Caco-2 (cell line): ENCODE results near the gene GRIA3. TPM values are rescaled to one million over a fixed set of nuclear protein-coding genes. Genes with fewer than 3 reads are reported as not detected.
"Not testable (repeated sequence)": the region's sequence is repeated elsewhere in the genome, so short reads cannot be mapped to it uniquely, and the experiment has no call there.

Experiments
- BruUV-seq: library from RNA; stranded (reverse); fragments of 400-500 nt; replicated peaks from 2 replicates; lab custom pipeline; 2021; lab: Mats Ljungman, UMichigan
- CTCF ChIA-PET: fragments of 300-600 bp; sonication (Branson Sonifier 250); formaldehyde crosslinking; loops from one replicate; lab custom pipeline; 2022; ENCODE audit warnings: antibody characterized with exemption; lab: Charles Lee
- POLR2A ChIA-PET: fragments of 300-600 bp; sonication (Branson Sonifier 250); formaldehyde crosslinking; loops from one replicate; lab custom pipeline; 2022; ENCODE audit warnings: antibody characterized with exemption; lab: Charles Lee
- DNase-seq, 2 experiments: peaks; one replicate each; pipeline versions ENCODE4 v3.0.0 to v3.0.0-alpha.2; 2020 to 2022
- H3K27me3 ChIP-seq: replicated peaks from 2 replicates; pipeline ENCODE4 v1.6.0; 2011; ENCODE audit warnings: low read length; ENCODE audit not compliant: control insufficient read depth, insufficient read depth
- H3K36me3 ChIP-seq: 2 replicates; pipeline ENCODE4 v1.5.1; 2011; ENCODE audit warnings: low read length; ENCODE audit not compliant: control insufficient read depth, insufficient read depth
- H3K4me1 ChIP-seq: fragments of 250-450 bp; sonication (Bioruptor Pico); 2 replicates; pipeline ENCODE4 v1.5.1; 2020; ENCODE audit warnings: mild to moderate bottlenecking
- H3K4me3 ChIP-seq: 2 replicates; pipeline ENCODE4 v1.5.1; 2011; ENCODE audit warnings: low read depth, mild to moderate bottlenecking, control low read depth, low read length
- H3K9me3 ChIP-seq: fragments of 250-450 bp; sonication (Bioruptor Pico); 2 replicates; pipeline ENCODE4 v1.5.1; 2020; ENCODE audit warnings: mild to moderate bottlenecking, moderate library complexity
- H3K27ac Mint-ChIP-seq: one replicate; pipeline ENCODE4 v1.8.0; 2022; ENCODE audit warnings: mixed read lengths; ENCODE audit not compliant: unreplicated experiment
- H3K27me3 Mint-ChIP-seq: one replicate; pipeline ENCODE4 v1.8.0; 2022; ENCODE audit warnings: mixed read lengths; ENCODE audit not compliant: insufficient read depth, unreplicated experiment
- H3K36me3 Mint-ChIP-seq: one replicate; pipeline ENCODE4 v1.8.0; 2022; ENCODE audit warnings: mild to moderate bottlenecking, mixed read lengths; ENCODE audit not compliant: insufficient read depth, unreplicated experiment
- H3K4me1 Mint-ChIP-seq: one replicate; pipeline ENCODE4 v1.8.0; 2022; ENCODE audit warnings: low read depth, mixed read lengths; ENCODE audit not compliant: unreplicated experiment
- H3K4me3 Mint-ChIP-seq: one replicate; pipeline ENCODE4 v1.8.0; 2022; ENCODE audit warnings: mild to moderate bottlenecking, moderate library complexity, mixed read lengths; ENCODE audit not compliant: unreplicated experiment
- H3K9me3 Mint-ChIP-seq: one replicate; pipeline ENCODE4 v1.8.0; 2022; ENCODE audit warnings: mixed read lengths; ENCODE audit not compliant: unreplicated experiment
- CTCF ChIP-seq, 2 experiments: fragments of 200-600 bp in 1 of 2; IDR thresholded peaks; 1 replicate in 1 of 2; 2 replicates in 1 of 2; pipeline versions ENCODE4 v1.5.1 to v1.8.0; 2011 to 2022; ENCODE audit warnings: antibody characterized with exemption in 1 of 2, control low read depth in 1 of 2, inconsistent platforms in 1 of 2, low read depth in 1 of 2, low read length in 1 of 2, mild to moderate bottlenecking in 1 of 2, moderate library complexity in 1 of 2; ENCODE audit not compliant: insufficient read depth in 1 of 2, severe bottlenecking in 1 of 2, unreplicated experiment in 1 of 2
- intact Hi-C: fragments of 100-400 bp; cut with micrococcal nuclease; formaldehyde crosslinking; loops from one replicate; pipeline ENCODE4 v1.10.0; 2022; ENCODE audit not compliant: unreplicated experiment
- total RNA-seq: library from RNA; stranded (reverse); gene quantifications from 2 replicates; pipeline ENCODE4 v1.2.3, GENCODE V29; 2022

Gene GRIA3
- total RNA-seq, 1 experiment from 2014 or later: not detected

DNA sequence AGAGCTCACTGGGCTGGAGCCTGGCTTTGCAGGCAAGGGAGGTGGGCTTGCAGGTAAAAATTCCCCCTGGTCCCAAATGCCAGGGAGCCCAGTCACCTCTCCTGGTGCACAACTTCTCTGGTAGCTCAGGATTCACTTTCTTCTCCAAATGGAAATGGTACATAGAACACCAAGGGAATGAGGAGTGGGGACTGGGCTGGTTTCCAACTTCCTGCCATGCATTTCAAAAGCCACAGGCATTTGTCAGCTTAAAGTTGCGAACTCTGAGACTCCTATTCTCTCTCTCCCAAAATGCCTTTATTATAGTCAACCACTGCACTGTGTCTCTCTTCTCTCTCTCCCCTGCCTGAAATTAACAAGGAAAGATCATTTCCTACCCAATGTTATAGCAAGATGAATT is 177.3 kb downstream of the GRIA3 start:
- TF ChIP-seq CTCF (IDR thresholded peaks at IDR 0.05; ENCODE audit: insufficient read depth in 1 of 2, low read depth in 1 of 2, low read length in 1 of 2, severe bottlenecking in 1 of 2, unreplicated experiment in 1 of 2): no peak
- BruUV-seq: no TSS peak
- intact Hi-C loops: no loop called here
- no peaks in the 10 kb centered on the region for H3K4me1 Mint-ChIP-seq
- CTCF ChIA-PET: no interaction called here
- Histone ChIP-seq H3K27me3 (no peaks in the 10 kb centered on the region), H3K36me3 (no peaks in the 10 kb centered on the region), H3K4me3 (no peak overlapping the region), H3K4me1 (peaks cover 2% of the 10 kb centered on the region; the same call in 1 of the 2 replicates), H3K9me3 (no peaks in the 10 kb centered on the region)
- H3K36me3 Mint-ChIP-seq: no peaks in the 10 kb centered on the region
- H3K9me3 Mint-ChIP-seq: peaks cover 9% of the 10 kb centered on the region
- no peaks in the 10 kb centered on the region for H3K27me3 Mint-ChIP-seq
- no peak for DNase-seq
- no peak overlapping the region for H3K27ac Mint-ChIP-seq
- POLR2A ChIA-PET: no interaction called here
- no peak overlapping the region for H3K4me3 Mint-ChIP-seq

DNA sequence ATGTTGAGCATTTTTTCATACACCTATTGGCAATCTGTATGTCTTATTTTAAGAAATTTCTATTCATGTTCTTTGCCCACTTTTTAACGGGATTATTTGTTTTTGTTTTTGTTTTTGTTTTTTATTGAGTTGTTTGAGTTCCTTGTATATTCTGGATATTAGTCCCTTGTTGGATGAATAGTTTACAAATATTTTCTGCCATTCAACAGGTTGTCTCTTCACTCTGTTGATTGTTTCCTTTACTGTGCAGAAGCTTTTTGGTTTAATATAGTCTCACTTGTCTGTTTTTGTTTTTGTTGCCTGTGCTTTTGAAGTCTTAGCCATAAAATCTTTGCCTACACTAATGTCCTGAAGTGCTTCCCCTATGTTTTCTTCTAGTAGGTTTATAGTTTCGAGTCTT is 202.1 kb downstream of the GRIA3 start:
- H3K36me3 ChIP-seq, POLR2A ChIA-PET, H3K4me3 Mint-ChIP-seq, H3K4me1 ChIP-seq, CTCF ChIA-PET, H3K36me3 Mint-ChIP-seq, intact Hi-C loops, H3K4me1 Mint-ChIP-seq, BruUV-seq, H3K27me3 ChIP-seq, DNase-seq, H3K9me3 ChIP-seq, H3K4me3 ChIP-seq, H3K27me3 Mint-ChIP-seq, H3K27ac Mint-ChIP-seq: not testable (repeated sequence)
- H3K9me3 Mint-ChIP-seq: peaks cover 10% of the 10 kb centered on the region

GRCh38 chrX:123392921-123393320 is 208.8 kb downstream of the GRIA3 start:
- Mint-ChIP-seq H3K4me3 (no peak overlapping the region), H3K36me3 (no peaks in the 10 kb centered on the region), H3K4me1 (no peaks in the 10 kb centered on the region), H3K27ac (no peak overlapping the region), H3K27me3 (no peaks in the 10 kb centered on the region), H3K9me3 (peaks cover 10% of the 10 kb centered on the region)
- BruUV-seq: no TSS peak
- DNase-seq: no peak
- intact Hi-C loops: no loop called here
- H3K4me3 ChIP-seq: no peak overlapping the region
- no peak for TF ChIP-seq CTCF (IDR thresholded peaks at IDR 0.05; ENCODE audit: insufficient read depth in 1 of 2, low read depth in 1 of 2, low read length in 1 of 2, severe bottlenecking in 1 of 2, unreplicated experiment in 1 of 2)
- ChIA-PET POLR2A (no interaction called here), CTCF (no interaction called here)
- no peaks in the 10 kb centered on the region for H3K27me3 ChIP-seq
- no peaks in the 10 kb centered on the region for H3K4me1 ChIP-seq
- no peaks in the 10 kb centered on the region for H3K36me3 ChIP-seq
- no peaks in the 10 kb centered on the region for H3K9me3 ChIP-seq

DNA sequence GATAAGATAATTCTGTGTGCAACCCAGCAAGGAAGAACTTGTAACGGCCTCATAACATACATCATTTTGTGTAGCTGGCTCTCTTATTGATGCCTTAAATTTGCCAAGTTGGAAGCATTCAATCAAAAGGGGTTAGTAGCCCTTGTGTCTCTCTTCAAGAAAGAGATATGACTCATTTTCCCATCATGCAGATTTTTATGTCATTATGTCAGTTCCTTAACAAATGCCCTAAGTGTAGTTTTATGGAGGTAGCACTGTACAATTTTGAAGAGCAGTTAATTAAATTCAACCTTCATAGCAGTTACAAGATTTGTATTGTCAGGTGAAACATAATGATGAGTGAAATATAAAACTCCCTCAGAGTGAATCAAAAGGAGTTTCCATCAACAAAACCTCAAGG is 215.6 kb downstream of the GRIA3 start:
- ChIA-PET CTCF (no interaction called here), POLR2A (no interaction called here)
- DNase-seq: no peak
- BruUV-seq: no TSS peak
- no peaks in the 10 kb centered on the region for H3K36me3 Mint-ChIP-seq
- Histone ChIP-seq H3K9me3 (no peaks in the 10 kb centered on the region), H3K4me1 (no peaks in the 10 kb centered on the region), H3K27me3 (no peaks in the 10 kb centered on the region), H3K36me3 (no peaks in the 10 kb centered on the region), H3K4me3 (no peak overlapping the region)
- H3K9me3 Mint-ChIP-seq: no peaks in the 10 kb centered on the region
- intact Hi-C loops: no loop called here
- no peak overlapping the region for H3K27ac Mint-ChIP-seq
- H3K4me1 Mint-ChIP-seq: no peaks in the 10 kb centered on the region
- TF ChIP-seq CTCF (IDR thresholded peaks at IDR 0.05; ENCODE audit: insufficient read depth in 1 of 2, low read depth in 1 of 2, low read length in 1 of 2, severe bottlenecking in 1 of 2, unreplicated experiment in 1 of 2): no peak
- H3K4me3 Mint-ChIP-seq: no peak overlapping the region
- H3K27me3 Mint-ChIP-seq: no peaks in the 10 kb centered on the region
